Activated CD8-positive, alpha-beta T cell treated with anti-CD3 and anti-CD28 coated beads for 36 hours (primary cell): Measurements from ENCODE around the gene LSM11. TPM values are rescaled to one million over a fixed set of nuclear protein-coding genes. Genes with fewer than 3 reads are reported as not detected.
A peak's percentile ranks its signal among the peaks of the same experiment; 100 is the strongest.

Source experiments
- ATAC-seq: fragments of 200-7000 bp; cut with Tn5 transposase; one replicate; pipeline ENCODE4 v1.10.0; 2021; ENCODE audit warnings: mild to moderate bottlenecking, moderate library complexity
- CTCF ChIA-PET: fragments of 350-600 bp; sonication (Branson Sonifier 250); formaldehyde crosslinking; loops from one replicate; lab custom pipeline; 2021; ENCODE audit warnings: antibody characterized with exemption; lab: Charles Lee
- POLR2A ChIA-PET: fragments of 350-600 bp; sonication (Branson Sonifier 250); formaldehyde crosslinking; loops from one replicate; lab custom pipeline; 2021; ENCODE audit warnings: antibody characterized with exemption; lab: Charles Lee
- DNase-seq: peaks from one replicate; pipeline ENCODE4 v3.0.0-alpha.2; 2020
- H3K27ac Mint-ChIP-seq: one replicate; pipeline ENCODE4 v1.8.0; 2021; ENCODE audit warnings: mild to moderate bottlenecking, mixed read lengths
- H3K27me3 Mint-ChIP-seq: one replicate; pipeline ENCODE4 v1.8.0; 2021; ENCODE audit warnings: mixed read lengths
- H3K36me3 Mint-ChIP-seq: one replicate; pipeline ENCODE4 v1.8.0; 2021; ENCODE audit warnings: low read depth, mixed read lengths
- H3K4me1 Mint-ChIP-seq: one replicate; pipeline ENCODE4 v1.8.0; 2021; ENCODE audit warnings: low read depth, mixed read lengths
- H3K4me3 Mint-ChIP-seq: one replicate; pipeline ENCODE4 v1.8.0; 2021; ENCODE audit warnings: mild to moderate bottlenecking, moderate library complexity, mixed read lengths
- H3K9me3 Mint-ChIP-seq: one replicate; pipeline ENCODE4 v1.8.0; 2021; ENCODE audit warnings: mixed read lengths
- CTCF ChIP-seq: fragments of 200-600 bp; IDR thresholded peaks from one replicate; pipeline ENCODE4 v1.8.0; 2022; ENCODE audit warnings: antibody characterized with exemption, mild to moderate bottlenecking
- intact Hi-C: fragments of 100-400 bp; cut with micrococcal nuclease; formaldehyde crosslinking; loops from one replicate; pipeline ENCODE4 v1.10.0; 2022
- total RNA-seq, 2 experiments: library from RNA; stranded (reverse); gene quantifications; one replicate each; pipeline ENCODE4 v1.2.3, GENCODE V29; 2021

LSM11 gene
- total RNA-seq, 2 experiments from 2014 or later, result 7.0 to 7.3 TPM

DNA sequence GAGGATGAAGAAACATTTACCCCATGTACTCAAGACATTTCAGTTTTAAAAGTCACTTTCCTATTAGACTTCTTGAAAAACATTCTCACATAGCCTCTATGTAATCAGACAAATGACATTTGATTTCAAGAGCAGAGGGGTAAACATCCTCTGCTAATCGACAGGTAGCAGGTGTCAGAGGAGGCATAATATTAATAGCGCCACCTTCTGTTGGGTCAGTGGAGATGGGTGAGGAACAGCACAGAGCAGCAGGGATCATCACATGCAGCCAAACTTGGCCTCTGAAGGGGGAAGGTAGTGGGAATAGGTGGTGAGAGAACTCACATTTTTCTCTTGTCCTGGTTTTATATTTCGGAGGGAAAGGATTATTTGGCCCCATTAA, 3.3 kb upstream of the LSM11 start:
- peaks cover 25% of the 10 kb centered on the region for H3K36me3 Mint-ChIP-seq
- TF ChIP-seq CTCF, result peak; percentile 73
- DNase-seq (peak; percentile 26), ATAC-seq (no peak)
- H3K27me3 Mint-ChIP-seq, result no peaks in the 10 kb centered on the region
- peaks cover 17% of the 10 kb centered on the region for H3K4me1 Mint-ChIP-seq
- ChIA-PET CTCF (interaction anchor here (1.3 to 4.0 kb wide), 4 partner anchors 9 to 308 kb away, joined by 4 to 37 read pairs (median 10); partner anchors contain the start of gene THG1L), POLR2A (no interaction called here)
- H3K4me3 Mint-ChIP-seq, result no peak overlapping the region
- intact Hi-C loops, result loop anchor here (5.0 kb wide), 1 partner anchor 308 kb away; no protein-coding TSS in a partner anchor
- no peak overlapping the region for H3K27ac Mint-ChIP-seq
- no peaks in the 10 kb centered on the region for H3K9me3 Mint-ChIP-seq

GRCh38 chr5:157741131-157741530, 2.4 kb upstream of the LSM11 start:
- Mint-ChIP-seq H3K27ac (no peak overlapping the region), H3K36me3 (peaks cover 25% of the 10 kb centered on the region), H3K9me3 (no peaks in the 10 kb centered on the region), H3K4me3 (no peak overlapping the region), H3K4me1 (peaks cover 23% of the 10 kb centered on the region), H3K27me3 (no peaks in the 10 kb centered on the region)
- intact Hi-C loops, result loop anchor here (5.0 kb wide), 1 partner anchor 309 kb away; no protein-coding TSS in a partner anchor
- no peak for DNase-seq
- ChIA-PET CTCF (interaction anchor here (0.6 to 4.0 kb wide), 5 partner anchors 10 to 309 kb away, joined by 3 to 37 read pairs (median 9); partner anchors contain the start of gene THG1L), POLR2A (interaction anchor here (0.6 kb wide), 1 partner anchor 324 kb away, joined by 3 read pairs; no protein-coding TSS in a partner anchor)
- no peak for ATAC-seq
- TF ChIP-seq CTCF, result no peak

DNA sequence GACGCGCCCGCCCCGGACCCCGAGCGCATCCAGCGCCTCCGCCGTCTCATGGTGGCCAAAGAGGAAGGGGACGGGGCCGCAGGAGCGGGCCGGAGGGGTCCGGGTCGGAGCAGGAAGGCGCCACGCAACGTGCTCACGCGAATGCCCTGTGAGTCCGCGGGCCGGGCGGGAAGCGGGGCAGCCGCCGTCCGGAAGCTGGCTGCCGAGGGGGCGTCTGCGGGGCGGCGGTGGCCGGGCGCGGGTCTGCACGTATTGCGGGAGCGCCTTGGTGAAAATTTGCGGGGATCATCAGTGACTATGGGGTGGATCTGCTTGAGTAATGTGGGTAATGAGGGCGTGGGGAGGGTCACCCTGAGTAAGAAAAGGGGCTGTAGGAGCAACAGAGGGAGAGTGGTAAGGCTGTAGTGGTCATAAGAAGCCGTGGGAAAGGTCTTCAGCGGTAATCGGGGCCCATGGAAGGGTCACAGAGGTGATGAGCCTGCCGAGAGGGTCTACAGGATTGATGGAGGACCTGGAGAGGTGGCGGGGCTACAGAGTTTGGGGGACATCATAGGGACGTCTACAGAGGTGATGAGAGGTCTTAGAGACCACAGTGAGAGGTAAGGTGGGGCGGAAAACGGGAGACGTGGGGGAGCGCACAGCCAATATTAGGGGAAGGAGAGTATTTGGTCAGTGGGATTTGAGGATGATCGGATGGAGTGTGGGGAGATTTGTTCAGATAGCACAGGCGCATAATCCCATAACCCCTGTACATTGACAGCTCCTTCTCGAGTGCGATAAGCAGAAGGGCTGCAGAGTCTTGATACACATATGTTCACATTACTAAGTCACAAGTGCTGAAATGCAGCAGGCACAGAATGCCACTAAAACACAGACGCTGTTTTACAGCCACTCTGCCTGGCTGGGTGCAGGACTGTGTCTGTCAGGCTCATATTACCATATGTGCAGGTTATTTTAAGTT, 819 bp downstream of the LSM11 start:
- H3K27me3 Mint-ChIP-seq, result no peaks in the 10 kb centered on the region
- H3K27ac Mint-ChIP-seq, result peak overlapping the region; percentile 87
- intact Hi-C loops, result loop anchor here (5.0 kb wide), 1 partner anchor 312 kb away; no protein-coding TSS in a partner anchor
- H3K4me1 Mint-ChIP-seq, result peaks cover 43% of the 10 kb centered on the region
- no peaks in the 10 kb centered on the region for H3K9me3 Mint-ChIP-seq
- DNase-seq (peak; percentile 30), ATAC-seq (peak; percentile 11)
- H3K4me3 Mint-ChIP-seq, result peak overlapping the region; percentile 95
- no peak for TF ChIP-seq CTCF
- ChIA-PET CTCF (interaction anchor here (1.0 to 6.5 kb wide), 37 partner anchors 10 to 602 kb away, joined by 3 to 52 read pairs (median 5); partner anchors contain the start of genes C5orf52, CLINT1, MED7 and SOX30), POLR2A (interaction anchor here (0.8 to 1.5 kb wide), 5 partner anchors 10 to 392 kb away, joined by 3 to 6 read pairs (median 3); no protein-coding TSS in a partner anchor)
- H3K36me3 Mint-ChIP-seq, result peaks cover 15% of the 10 kb centered on the region

DNA sequence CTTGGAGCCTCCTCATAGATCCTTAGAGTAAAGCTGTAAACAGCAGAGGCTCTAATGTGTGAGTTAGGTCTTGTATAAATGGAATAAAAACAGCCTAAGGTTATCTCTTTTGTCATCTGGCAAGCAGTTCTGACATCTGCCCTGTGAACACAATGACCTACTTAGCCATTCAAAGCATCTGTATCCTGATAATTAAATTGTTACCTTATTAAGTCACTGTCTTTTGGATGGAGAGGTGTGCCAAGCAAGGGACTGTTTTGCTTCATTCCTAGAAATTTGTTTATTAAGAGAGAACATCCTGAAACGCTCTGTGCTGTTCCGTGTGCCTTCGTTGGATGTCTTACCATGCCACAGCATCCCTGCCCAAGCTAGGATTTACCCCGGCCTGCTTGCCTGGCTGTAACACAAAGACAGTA, 1.5 kb downstream of the LSM11 start:
- no peak overlapping the region for H3K27ac Mint-ChIP-seq
- ATAC-seq, result no peak
- TF ChIP-seq CTCF, result no peak
- H3K9me3 Mint-ChIP-seq, result no peaks in the 10 kb centered on the region
- ChIA-PET CTCF (interaction anchor here (1.5 to 6.5 kb wide), 4 partner anchors 16 to 148 kb away, joined by 3 to 52 read pairs (median 32); partner anchors contain the start of gene C5orf52), POLR2A (interaction anchor here (1.0 kb wide), 1 partner anchor 113 kb away, joined by 3 read pairs; no protein-coding TSS in a partner anchor)
- H3K4me1 Mint-ChIP-seq, result peaks cover 50% of the 10 kb centered on the region
- no peaks in the 10 kb centered on the region for H3K27me3 Mint-ChIP-seq
- peak overlapping the region; percentile 95 for H3K4me3 Mint-ChIP-seq
- intact Hi-C loops, result no loop called here
- no peak for DNase-seq
- H3K36me3 Mint-ChIP-seq, result peaks cover 10% of the 10 kb centered on the region
